Activated CD4-positive, alpha-beta T cell treated with anti-CD3 and anti-CD28 coated beads, Interleukin-2, amount 50 U/mL, for 1 hour (primary cell): Measurements from ENCODE around the gene TSPAN5.
"Not testable (repeated sequence)": the region's sequence is repeated elsewhere in the genome, so short reads cannot be mapped to it uniquely, and the experiment has no call there.

Source experiments
- DNase-seq: peaks from one replicate; pipeline ENCODE4 v3.0.0-alpha.2; 2020

TSPAN5 gene

DNA sequence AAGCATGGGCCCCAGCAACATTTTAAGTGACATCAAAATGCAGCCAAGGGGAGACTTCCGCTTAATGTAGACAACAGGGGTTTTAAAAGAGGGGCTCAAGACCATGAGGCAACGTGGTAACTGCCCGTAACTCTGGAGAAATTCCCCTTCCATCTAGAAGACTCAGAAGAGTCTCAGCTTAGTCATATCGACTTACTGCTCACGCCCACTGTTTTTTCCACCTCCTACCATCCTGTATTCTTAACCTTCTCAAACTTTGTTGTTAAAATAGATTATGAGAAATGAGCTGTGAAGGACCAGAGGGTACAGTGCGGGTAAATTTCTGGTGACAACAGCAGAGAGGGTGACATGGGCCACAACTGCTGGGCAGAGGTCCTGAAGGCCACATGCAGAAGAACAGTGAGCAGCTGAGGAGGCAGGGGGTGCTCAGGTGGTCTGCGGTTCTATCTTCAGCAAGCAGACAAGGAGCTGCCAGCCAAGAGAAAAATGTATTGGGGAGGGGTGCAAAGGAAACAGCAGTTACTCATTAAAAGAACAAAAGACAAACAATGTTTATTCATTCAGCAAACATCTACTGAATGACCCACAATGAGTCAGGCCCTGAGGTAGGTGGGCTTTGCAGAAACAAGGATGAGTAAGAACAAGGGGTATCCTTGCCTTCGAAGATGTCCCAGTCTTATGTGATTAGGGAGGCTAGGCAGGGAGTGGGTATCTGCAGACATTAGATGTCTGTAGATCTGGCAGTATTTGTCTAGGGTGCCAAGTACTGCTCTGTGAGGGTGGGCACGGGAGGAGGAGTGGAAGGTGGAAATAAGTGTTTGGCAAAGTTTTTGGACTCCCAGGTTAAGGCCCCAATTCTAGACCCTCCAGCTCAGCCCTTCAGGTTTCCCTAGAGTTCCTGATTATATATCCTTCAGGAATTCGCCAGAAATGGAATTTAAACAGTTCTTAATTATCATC lies 175.3 kb downstream of the TSPAN5 start:
- no peak for DNase-seq

GRCh38 chr4:98482503-98482846 lies 175.9 kb downstream of the TSPAN5 start:
- DNase-seq = no peak

GRCh38 chr4:98481167-98481566 lies 177.2 kb downstream of the TSPAN5 start:
- DNase-seq = no peak

- no peak for DNase-seq
These were observed 177.9 kb downstream of the TSPAN5 start for GRCh38 chr4:98480535-98480934.

DNA sequence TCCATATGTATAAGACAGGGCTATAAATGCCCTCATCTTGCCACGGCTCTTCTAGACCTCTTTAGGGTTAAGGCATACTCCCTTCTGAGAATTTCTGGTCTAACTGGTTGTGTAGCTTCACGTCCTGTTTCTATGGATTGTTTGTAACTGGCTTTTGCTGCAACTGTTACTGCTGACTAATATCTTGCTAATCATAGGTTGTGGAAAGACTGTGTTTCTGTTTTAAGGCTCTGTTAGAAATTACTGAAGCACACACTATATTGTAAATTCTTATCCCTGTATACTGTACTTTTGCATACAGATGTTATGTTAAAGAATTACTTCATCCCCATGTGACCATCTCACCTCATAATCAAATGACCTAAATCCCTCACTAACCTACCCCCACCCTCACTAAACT lies 178.8 kb downstream of the TSPAN5 start:
- DNase-seq = not testable (repeated sequence)

DNA sequence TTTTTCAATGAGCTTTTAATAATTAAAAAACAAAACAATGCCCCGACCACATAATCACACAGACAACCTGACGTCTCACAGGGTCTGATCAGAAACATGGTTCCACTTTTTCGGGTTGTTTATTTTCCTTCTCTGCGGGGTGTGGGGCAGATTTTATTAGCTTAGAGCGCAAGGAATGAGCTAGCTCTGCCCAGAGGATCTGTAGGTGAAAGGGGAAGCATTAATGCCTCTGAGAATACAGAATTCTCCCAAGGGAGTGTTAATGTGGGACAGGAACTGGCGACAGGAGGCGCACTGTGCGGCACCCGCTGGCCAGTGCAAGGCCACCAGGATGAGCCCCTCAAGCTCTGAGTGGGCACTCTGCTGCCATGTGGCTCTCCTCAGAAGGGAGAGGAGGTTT lies 181.5 kb downstream of the TSPAN5 start:
- no peak for DNase-seq

DNA sequence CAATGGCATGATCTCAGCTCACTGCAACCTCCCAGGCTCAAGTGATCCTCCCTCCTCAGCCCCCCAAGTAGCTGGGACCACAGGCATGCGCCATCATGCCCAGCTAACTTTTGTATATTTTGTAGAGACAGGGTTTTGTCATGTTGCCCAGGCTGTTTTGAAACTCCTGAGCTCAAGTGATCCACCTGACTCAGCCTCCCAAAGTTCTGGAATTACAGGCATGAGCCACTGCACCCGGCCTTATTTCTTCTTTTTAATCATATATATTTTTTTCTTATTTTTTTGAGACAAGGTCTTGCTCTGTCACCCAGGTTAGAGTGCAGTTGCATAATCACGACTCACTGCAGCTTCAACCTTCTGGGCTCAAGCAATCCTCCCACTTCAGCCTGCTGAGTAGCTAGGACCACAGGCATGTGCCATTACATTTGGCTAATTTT lies 184.0 kb downstream of the TSPAN5 start:
- DNase-seq = no peak

GRCh38 chr4:98473046-98473445 lies 185.4 kb downstream of the TSPAN5 start:
- DNase-seq = no peak

DNA sequence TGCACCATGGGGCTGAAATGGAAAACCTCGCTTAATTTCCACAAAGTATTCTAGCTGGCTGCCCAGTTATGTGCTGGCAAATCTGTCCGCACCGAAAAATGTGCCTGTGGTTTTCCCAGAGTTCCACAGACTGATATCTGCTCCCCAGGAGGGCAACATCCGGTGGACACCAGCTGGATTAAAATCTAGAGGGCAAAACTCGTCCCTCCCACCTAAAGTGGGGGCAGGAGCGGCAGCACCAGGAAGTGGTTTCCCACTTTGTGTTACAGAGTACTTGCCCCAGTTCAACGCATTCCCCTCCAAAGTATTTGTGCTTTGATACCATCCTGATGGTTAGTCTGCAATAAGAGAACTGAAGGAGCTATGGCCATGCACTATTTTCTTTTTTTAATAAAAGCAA lies 187.6 kb downstream of the TSPAN5 start:
- DNase-seq = no peak

GRCh38 chr4:98470366-98470765 lies 188.0 kb downstream of the TSPAN5 start:
- DNase-seq = no peak

GRCh38 chr4:98469771-98470170 lies 188.6 kb downstream of the TSPAN5 start:
- DNase-seq = no peak

GRCh38 chr4:98468709-98469108 lies 189.7 kb downstream of the TSPAN5 start:
- no peak for DNase-seq

DNA sequence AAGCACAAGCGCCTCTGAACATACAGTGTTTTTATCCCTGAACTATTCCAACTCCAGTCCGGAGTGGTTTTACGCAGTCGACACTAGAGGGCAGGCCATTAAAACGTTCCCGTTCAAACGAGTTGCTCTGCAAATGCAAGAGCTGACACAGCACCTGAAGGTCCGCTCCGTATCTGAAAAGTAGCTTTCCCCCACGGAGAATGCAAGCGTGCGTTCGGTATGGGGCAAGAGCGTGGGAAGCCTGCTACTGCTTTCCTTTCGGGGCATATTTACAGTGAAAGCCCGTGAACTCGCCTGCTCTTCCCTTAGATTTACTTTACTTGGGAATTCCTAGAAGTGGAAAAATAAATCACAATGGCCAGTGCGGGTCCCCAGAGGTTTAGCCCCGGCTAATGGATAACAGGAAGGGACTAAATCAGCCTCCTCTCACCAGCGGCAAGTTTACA lies 190.8 kb downstream of the TSPAN5 start:
- peak; percentile 63 for DNase-seq

GRCh38 chr4:98466868-98467599 lies 191.4 kb downstream of the TSPAN5 start:
- DNase-seq = no peak

DNA sequence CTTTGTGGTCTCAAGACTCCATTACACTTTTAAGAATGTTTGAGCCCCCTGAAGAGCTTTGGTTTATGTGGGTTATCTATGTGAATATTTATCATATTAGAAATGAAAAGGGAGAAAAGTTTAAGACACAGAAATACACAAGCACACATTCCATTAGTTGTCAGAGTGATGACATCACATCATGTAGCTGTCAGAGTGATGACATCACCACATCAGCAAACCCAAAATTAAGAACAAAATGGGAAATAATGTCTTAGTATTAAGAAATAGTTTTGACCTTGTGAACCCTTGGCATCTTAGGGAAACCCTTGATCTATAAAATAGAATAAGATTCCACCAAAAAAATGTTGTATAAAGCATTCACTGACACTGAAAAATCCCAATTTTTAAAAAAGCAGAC lies 195.9 kb downstream of the TSPAN5 start:
- DNase-seq = no peak

GRCh38 chr4:98461121-98461865 lies 197.1 kb downstream of the TSPAN5 start:
- not testable (repeated sequence) for DNase-seq

- DNase-seq = not testable (repeated sequence)
These were observed 201.0 kb downstream of the TSPAN5 start for GRCh38 chr4:98457422-98457821.

DNA sequence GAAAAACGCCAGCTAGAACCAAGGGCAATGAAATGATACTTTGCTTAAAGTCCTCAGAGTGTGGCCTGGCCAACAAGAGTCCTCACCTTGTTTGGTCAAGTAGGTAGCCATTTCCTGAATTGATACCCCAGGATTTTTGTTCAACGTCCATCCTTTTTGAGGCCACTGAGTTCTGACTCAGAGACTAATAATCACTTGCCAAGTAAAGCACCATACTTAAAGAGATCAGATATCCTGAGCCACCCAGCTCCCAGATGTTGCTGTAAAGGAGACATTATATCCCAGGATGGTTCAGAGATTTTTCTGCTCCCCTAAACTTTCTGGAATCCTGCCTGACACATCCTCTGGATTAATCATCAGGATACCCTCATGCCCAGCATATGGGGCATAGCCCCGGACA lies 206.3 kb downstream of the TSPAN5 start:
- no peak for DNase-seq

- DNase-seq = no peak
These were observed 209.5 kb downstream of the TSPAN5 start for GRCh38 chr4:98448908-98449307.

DNA sequence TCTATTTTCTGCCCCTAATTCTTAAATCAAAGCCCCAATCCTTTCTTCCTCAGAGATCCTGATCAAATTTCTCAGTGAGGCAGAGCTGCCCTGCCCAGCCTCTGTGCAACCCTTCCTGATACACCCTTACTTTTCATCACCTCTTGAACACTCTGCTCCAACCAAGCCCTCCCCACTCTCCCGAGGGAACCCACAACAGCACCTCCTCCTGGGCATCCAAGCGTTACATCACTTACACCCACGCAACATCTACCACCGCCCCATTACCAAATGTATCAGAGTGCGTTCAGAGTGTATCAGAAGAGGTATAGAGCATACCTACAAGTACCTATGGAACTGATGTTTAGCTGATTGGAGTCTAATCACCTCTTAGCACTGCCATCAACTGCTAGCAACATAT lies 210.8 kb downstream of the TSPAN5 start:
- DNase-seq = no peak

DNA sequence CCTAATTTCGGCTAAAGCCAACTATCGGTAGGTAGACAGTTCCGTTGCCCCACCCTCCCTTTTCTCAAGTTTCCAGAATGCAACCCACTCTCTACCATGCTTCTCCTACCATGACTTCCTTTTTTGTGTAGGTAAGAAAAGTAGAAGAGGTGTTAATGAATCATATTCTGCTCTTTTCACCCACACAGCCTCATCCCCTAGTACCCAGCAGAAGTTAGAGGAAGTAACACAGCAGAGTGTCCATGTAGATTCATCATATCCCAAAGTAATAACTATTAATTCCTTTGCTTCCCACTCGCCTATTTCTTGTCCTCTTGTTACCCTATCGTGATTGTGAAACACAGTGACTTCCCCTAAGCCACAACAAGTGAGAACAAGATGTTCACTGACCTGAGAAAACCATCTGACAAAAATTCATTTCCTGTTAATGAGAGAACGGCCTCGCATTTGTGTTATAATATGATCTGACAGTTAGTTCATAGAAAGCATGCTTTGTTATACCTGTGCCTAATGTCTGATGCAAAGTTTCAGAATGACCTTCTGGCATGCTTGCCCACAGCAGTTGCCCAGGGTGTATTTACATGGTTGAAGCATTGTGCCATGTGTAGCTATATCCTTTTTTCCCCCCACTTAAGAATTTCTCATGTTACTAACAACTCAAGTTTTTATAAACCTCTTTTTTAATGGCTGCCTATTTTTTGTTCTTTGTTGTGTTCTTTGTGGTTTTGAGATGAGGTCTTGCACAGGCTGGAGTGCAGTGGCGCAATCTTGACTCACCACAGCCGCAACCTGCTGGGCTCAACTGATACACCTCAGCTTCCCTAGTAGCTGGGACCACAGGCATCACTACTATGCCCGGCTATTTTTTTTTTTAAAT lies 211.7 kb downstream of the TSPAN5 start:
- peak; percentile 36 for DNase-seq

GRCh38 chr4:98444371-98444770 lies 214.0 kb downstream of the TSPAN5 start:
- no peak for DNase-seq
